Measurements from ENCODE around the gene COX6B1. TPM values are rescaled to one million over a fixed set of nuclear protein-coding genes. Genes with fewer than 3 reads are reported as not detected.

Gene COX6B1
- total and polyA plus RNA-seq, 2 of the 8 experiments (the other 6 are each of a cell fraction or from before 2014, with no cell fraction given), result 437 to 1,052 TPM

DNA sequence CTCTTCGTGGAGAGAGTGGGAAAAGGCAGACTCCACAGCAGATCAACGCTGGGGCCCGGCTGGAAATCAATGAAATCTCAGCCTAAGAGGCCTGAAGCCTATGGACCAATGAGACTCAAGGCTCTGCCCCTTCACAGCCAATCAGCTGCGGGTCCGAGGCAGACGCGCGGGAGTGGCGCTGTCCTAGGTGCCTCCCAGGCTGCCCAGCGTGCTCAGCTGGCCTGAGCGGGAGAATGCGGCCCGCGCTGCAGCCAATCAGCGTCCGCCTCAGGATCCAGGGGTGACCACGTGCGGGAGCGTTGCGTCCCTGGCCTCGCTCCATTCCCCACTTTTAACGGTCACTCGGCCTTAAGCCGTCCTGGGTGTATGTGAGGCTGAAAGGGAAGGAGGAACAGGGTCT lies 56.1 kb downstream of the COX6B1 start, which contains the start of gene ZBTB32 (continued):
- TF ChIP-seq, protein P1, sequence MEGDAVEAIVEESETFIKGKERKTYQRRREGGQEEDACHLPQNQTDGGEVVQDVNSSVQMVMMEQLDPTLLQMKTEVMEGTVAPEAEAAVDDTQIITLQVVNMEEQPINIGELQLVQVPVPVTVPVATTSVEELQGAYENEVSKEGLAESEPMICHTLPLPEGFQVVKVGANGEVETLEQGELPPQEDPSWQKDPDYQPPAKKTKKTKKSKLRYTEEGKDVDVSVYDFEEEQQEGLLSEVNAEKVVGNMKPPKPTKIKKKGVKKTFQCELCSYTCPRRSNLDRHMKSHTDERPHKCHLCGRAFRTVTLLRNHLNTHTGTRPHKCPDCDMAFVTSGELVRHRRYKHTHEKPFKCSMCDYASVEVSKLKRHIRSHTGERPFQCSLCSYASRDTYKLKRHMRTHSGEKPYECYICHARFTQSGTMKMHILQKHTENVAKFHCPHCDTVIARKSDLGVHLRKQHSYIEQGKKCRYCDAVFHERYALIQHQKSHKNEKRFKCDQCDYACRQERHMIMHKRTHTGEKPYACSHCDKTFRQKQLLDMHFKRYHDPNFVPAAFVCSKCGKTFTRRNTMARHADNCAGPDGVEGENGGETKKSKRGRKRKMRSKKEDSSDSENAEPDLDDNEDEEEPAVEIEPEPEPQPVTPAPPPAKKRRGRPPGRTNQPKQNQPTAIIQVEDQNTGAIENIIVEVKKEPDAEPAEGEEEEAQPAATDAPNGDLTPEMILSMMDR (IDR thresholded peaks at IDR 0.05; ENCODE audit: control extremely low read depth in 1 of 3, insufficient read depth in 1 of 3, low read depth in 1 of 3, low read length in 3 of 3), result no peak
- TF ChIP-seq GTF2F1 (IDR thresholded peaks at IDR 0.05; ENCODE audit: borderline replicate concordance, low read depth, low read length), result peak; percentile 40; the same call in 1 of the 2 replicates
- no peak for TF ChIP-seq SIX5 (IDR thresholded peaks at IDR 0.05; ENCODE audit: low read depth, low read length)
- no peak for TF ChIP-seq KDM4A (IDR thresholded peaks at IDR 0.05; ENCODE audit: low read depth, low read length, severe bottlenecking)
- TF ChIP-seq, protein P2, sequence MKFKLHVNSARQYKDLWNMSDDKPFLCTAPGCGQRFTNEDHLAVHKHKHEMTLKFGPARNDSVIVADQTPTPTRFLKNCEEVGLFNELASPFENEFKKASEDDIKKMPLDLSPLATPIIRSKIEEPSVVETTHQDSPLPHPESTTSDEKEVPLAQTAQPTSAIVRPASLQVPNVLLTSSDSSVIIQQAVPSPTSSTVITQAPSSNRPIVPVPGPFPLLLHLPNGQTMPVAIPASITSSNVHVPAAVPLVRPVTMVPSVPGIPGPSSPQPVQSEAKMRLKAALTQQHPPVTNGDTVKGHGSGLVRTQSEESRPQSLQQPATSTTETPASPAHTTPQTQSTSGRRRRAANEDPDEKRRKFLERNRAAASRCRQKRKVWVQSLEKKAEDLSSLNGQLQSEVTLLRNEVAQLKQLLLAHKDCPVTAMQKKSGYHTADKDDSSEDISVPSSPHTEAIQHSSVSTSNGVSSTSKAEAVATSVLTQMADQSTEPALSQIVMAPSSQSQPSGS (IDR thresholded peaks at IDR 0.05; ENCODE audit: low read length), result no peak
- TF ChIP-seq BRCA1 (IDR thresholded peaks at IDR 0.05; ENCODE audit: low read depth, low read length), result no peak
- TF ChIP-seq SRF (IDR thresholded peaks at IDR 0.05; ENCODE audit: low read depth, low read length), result no peak
- no peak for TF ChIP-seq CHD1 (IDR thresholded peaks at IDR 0.05; ENCODE audit: low read depth, low read length)
- peak; percentile 77 for TF ChIP-seq CREB1 (IDR thresholded peaks at IDR 0.05)
- no peak for TF ChIP-seq NRF1 (IDR thresholded peaks at IDR 0.05; ENCODE audit: low read depth, low read length)
- no peak for TF ChIP-seq RAD21 (IDR thresholded peaks at IDR 0.05 in 1 of 2, conservative IDR thresholded peaks at IDR 0.05 in 1 of 2; ENCODE audit: low read depth in 2 of 2, low read length in 2 of 2)
- TF ChIP-seq TEAD4 (IDR thresholded peaks at IDR 0.05; ENCODE audit: low read depth, low read length), result no peak; the same call in 1 of the 2 replicates
- no peak for TF ChIP-seq CBX8 (IDR thresholded peaks at IDR 0.05; ENCODE audit: borderline replicate concordance, low read depth, low read length)
- TF ChIP-seq SIRT6 (IDR thresholded peaks at IDR 0.05; ENCODE audit: low read length), result no peak
- no peak for TF ChIP-seq YY1 (IDR thresholded peaks at IDR 0.05; ENCODE audit: low read depth, low read length)
- TF ChIP-seq SUZ12 (IDR thresholded peaks at IDR 0.05; ENCODE audit: low read length), result no peak
- no peak for TF ChIP-seq MAFK (IDR thresholded peaks at IDR 0.05; ENCODE audit: low read depth, low read length)
- TF ChIP-seq, protein P3, sequence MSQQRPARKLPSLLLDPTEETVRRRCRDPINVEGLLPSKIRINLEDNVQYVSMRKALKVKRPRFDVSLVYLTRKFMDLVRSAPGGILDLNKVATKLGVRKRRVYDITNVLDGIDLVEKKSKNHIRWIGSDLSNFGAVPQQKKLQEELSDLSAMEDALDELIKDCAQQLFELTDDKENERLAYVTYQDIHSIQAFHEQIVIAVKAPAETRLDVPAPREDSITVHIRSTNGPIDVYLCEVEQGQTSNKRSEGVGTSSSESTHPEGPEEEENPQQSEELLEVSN (IDR thresholded peaks at IDR 0.05), result peak; percentile 100
- TF ChIP-seq SP4 (IDR thresholded peaks at IDR 0.05; ENCODE audit: low read length), result no peak
- peak; percentile 75 for TF ChIP-seq CHD2 (IDR thresholded peaks at IDR 0.05; ENCODE audit: low read length)
